HG02884 (cell line): ENCODE measurements around the gene PGAP1.

Experiments used
- ATAC-seq: cut with Tn5 transposase; IDR thresholded peaks from one replicate; pipeline ENCODE4 v1.9.1; 2021; ENCODE audit warnings: mild to moderate bottlenecking, moderate library complexity; ENCODE audit not compliant: unreplicated experiment

PGAP1 gene

DNA sequence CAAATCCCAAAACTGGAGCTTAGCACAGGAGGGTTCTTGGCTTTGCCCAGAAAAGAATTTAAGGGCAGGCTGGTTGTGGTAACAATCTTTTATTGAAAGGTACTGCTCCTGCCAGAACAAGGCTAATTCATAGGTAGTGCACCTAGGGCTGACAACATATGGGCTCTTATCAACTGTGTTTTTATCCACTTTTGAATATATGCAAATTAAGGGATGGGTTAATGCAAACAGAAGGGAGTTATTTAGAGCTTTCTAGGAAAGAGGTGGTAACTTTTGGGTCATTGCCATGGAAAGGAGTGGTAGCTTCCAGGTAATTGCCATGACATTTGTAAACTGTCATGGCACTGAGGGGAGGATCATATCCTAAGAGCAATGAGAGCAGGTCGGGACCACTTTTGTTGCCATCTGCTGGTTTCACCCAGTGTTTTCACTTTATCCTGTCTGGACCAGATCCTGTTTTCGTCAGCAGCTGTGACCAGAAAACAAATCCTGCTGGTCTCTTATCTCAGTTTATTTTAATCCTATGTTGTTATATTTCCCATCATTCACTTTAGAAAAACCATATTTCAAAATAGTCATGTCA is 118.3 kb downstream of the PGAP1 start:
- ATAC-seq = no peak

DNA sequence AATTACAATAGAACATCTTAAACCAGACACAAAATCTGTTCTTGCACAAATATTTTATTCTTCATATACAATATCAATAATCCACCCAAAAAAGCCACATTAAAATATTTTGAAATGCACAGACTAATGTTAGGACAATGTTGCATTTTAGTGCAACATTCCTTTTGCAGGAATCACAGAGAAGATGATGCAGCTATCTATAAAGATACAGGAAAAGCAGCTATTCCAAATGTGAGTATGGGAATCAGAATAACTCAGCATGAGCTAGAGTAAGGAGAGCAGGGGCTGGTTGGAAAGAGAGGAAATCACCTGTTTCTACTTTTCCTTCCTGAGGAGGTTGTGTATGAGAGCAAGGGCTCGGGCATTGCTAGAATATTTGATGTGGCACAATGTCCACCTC is 122.1 kb downstream of the PGAP1 start:
- ATAC-seq = no peak

- ATAC-seq = no peak
Measured at GRCh38 chr2:196802401-196802800, 124.1 kb downstream of the PGAP1 start.

GRCh38 chr2:196801674-196802261 is 124.7 kb downstream of the PGAP1 start:
- no peak for ATAC-seq

GRCh38 chr2:196798980-196799379 is 127.5 kb downstream of the PGAP1 start:
- peak; percentile 18 for ATAC-seq

DNA sequence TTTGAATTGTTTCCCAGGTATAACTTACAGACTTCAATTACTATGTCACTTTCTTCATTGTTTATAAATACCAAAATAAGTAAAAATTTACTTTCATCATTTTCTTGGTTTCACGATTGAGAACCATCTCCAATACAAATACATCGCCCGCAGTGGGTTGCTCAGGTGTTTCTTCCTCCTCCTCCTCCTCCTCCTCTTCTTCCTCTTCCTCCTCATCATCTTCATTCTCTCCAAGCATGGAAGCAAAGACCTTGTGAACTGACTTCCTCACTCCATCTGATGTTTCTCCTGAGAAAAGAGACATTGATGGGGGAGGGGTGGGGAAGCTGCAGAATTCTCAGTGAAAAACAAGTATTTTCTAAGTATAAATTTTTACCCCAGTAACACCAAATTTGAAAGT is 133.6 kb downstream of the PGAP1 start:
- no peak for ATAC-seq

GRCh38 chr2:196783431-196784094 is 142.9 kb downstream of the PGAP1 start:
- peak; percentile 77 for ATAC-seq
